Measurements from ENCODE around the gene PRKCE.

- no peak for TF ChIP-seq CTCF (IDR thresholded peaks at IDR 0.05)
- no peak for TF ChIP-seq POLR2AphosphoS5 (IDR thresholded peaks at IDR 0.05)
- no peak for TF ChIP-seq POLR2A (IDR thresholded peaks at IDR 0.05)
Measured at GRCh38 chr2:45963816-45964215, 312.3 kb downstream of the PRKCE start.
